Panc1 (cell line): ENCODE measurements around the gene LDAF1. TPM values are rescaled to one million over a fixed set of nuclear protein-coding genes. Genes with fewer than 3 reads are reported as not detected.

Experiments used
- ATAC-seq: fragments of 200-7000 bp; cut with Tn5 transposase; 2 replicates; pipeline ENCODE4 v1.9.1; 2020; ENCODE audit warnings: mild to moderate bottlenecking, moderate library complexity
- BruUV-seq: library from RNA; stranded (reverse); fragments of 400-500 nt; replicated peaks from 2 replicates; lab custom pipeline; 2021; lab: Mats Ljungman, UMichigan
- CTCF ChIA-PET: fragments of 300-600 bp; sonication (Branson Sonifier 250); formaldehyde crosslinking; loops from one replicate; lab custom pipeline; 2022; ENCODE audit warnings: antibody characterized with exemption; lab: Charles Lee
- POLR2A ChIA-PET: fragments of 300-600 bp; sonication (Branson Sonifier 250); formaldehyde crosslinking; loops from one replicate; lab custom pipeline; 2022; ENCODE audit warnings: antibody characterized with exemption; lab: Charles Lee
- DNase-seq: peaks from one replicate; pipeline ENCODE4 v3.0.0-alpha.2; 2010; ENCODE audit warnings: low read depth, low spot score
- H3K27ac ChIP-seq: 2 replicates; pipeline ENCODE4 v1.5.1; 2011; ENCODE audit warnings: mild to moderate bottlenecking, low read length, inconsistent platforms
- H3K27me3 ChIP-seq: fragments of 200-500 bp; sonication (Bioruptor generic); 2 replicates; pipeline ENCODE4 v1.6.0; 2014; ENCODE audit warnings: low read length, inconsistent platforms; ENCODE audit not compliant: control insufficient read depth, insufficient read depth
- H3K36me3 ChIP-seq: fragments of 200-500 bp; sonication (Bioruptor generic); 2 replicates; pipeline ENCODE4 v1.5.1; 2014; ENCODE audit warnings: inconsistent platforms, mild to moderate bottlenecking, low read length, moderate library complexity; ENCODE audit not compliant: control insufficient read depth, insufficient read depth
- H3K4me1 ChIP-seq: 2 replicates; pipeline ENCODE4 v1.5.1; 2011; ENCODE audit warnings: inconsistent platforms, mild to moderate bottlenecking, low read length, moderate library complexity; ENCODE audit not compliant: control insufficient read depth, insufficient read depth
- H3K4me3 ChIP-seq, 2 experiments: 2 replicates each; pipeline ENCODE4 v1.5.1; 2011 to 2012; ENCODE audit warnings: low read depth in 2 of 2, low read length in 2 of 2, mild to moderate bottlenecking in 2 of 2, inconsistent platforms in 1 of 2, moderate library complexity in 1 of 2
- H3K9me3 ChIP-seq: fragments of 200-500 bp; sonication (Bioruptor generic); 2 replicates; pipeline ENCODE4 v1.5.1; 2014; ENCODE audit warnings: low read depth, mild to moderate bottlenecking, inconsistent platforms, low read length, moderate library complexity; ENCODE audit not compliant: control insufficient read depth, insufficient read depth
- POLR2AphosphoS5 ChIP-seq: IDR thresholded peaks from 2 replicates; pipeline ENCODE4 v1.6.1; 2012; ENCODE audit warnings: mild to moderate bottlenecking, low read depth, low read length, moderate library complexity
- SIN3A ChIP-seq: IDR thresholded peaks from 2 replicates; pipeline ENCODE4 v1.6.1; 2012; ENCODE audit warnings: low read depth, mild to moderate bottlenecking, low read length, moderate library complexity, borderline replicate concordance; ENCODE audit not compliant: insufficient read depth
- TCF7L2 ChIP-seq: IDR thresholded peaks from 2 replicates; pipeline ENCODE4 v1.6.1; 2011; ENCODE audit warnings: mild to moderate bottlenecking, low read depth, low read length, inconsistent platforms
- in situ Hi-C: cut with HindIII; loops from 2 replicates; pipeline ENCODE4 v1.10.0; 2016; ENCODE audit warnings: low sequenced_read_pairs, low pct_unique_long_range_greater_than_20kb
- intact Hi-C: fragments of 100-400 bp; cut with micrococcal nuclease; formaldehyde crosslinking; loops from one replicate; pipeline ENCODE4 v1.10.0; 2022; ENCODE audit not compliant: unreplicated experiment
- total RNA-seq: library from RNA; stranded (reverse); gene quantifications from one replicate; pipeline ENCODE4 v1.2.1, GENCODE V29; 2021; ENCODE audit not compliant: unreplicated experiment
- TF ChIP-seq, protein P1 (sequence below), 2 experiments: IDR thresholded peaks; 2 replicates each; pipeline ENCODE4 v1.6.1; 2011 to 2012; ENCODE audit warnings: low read depth in 2 of 2, control low read depth in 1 of 2, low read length in 1 of 2, mild to moderate bottlenecking in 1 of 2, moderate library complexity in 1 of 2; ENCODE audit not compliant: insufficient read depth in 1 of 2
- TF ChIP-seq, protein P2 (sequence below): fragments of 450-650 bp; IDR thresholded peaks from 2 replicates; pipeline ENCODE4 v1.5.1; 2017; ENCODE audit warnings: mild to moderate bottlenecking

LDAF1 gene
- total RNA-seq, 1 experiment from 2014 or later, result 15.2 TPM

DNA sequence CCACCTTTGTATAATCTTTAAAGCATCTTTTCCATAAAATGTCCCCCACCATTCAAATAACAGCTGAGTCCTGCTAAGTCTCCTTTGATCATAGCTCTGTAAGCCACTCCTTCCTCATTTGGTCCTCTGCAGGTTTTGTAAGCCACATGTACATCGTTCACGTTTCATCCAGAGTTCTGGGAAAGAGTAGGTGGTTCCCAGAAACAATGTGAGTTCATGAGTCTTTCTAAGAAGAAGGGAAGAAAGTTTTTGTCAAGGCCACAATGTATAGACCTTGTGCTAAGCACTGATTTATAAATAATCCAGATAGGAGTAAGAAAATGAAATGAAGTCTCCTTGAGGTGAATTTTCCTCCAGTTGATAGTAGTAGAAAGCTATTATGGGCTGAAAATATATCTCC is 66.3 kb downstream of the LDAF1 start:
- no peak for ATAC-seq
- no peak for DNase-seq
- Histone ChIP-seq H3K9me3 (no peaks in the 10 kb centered on the region), H3K4me3 (no peak overlapping the region), H3K27ac (no peak overlapping the region), H3K36me3 (no peaks in the 10 kb centered on the region), H3K27me3 (peaks cover 24% of the 10 kb centered on the region), H3K4me1 (no peaks in the 10 kb centered on the region)
- intact Hi-C loops (no loop called here), in situ Hi-C loops (no loop called here)
- CTCF ChIA-PET, result no interaction called here
- POLR2A ChIA-PET, result no interaction called here
- BruUV-seq, result no TSS peak
- TF ChIP-seq, protein P1, sequence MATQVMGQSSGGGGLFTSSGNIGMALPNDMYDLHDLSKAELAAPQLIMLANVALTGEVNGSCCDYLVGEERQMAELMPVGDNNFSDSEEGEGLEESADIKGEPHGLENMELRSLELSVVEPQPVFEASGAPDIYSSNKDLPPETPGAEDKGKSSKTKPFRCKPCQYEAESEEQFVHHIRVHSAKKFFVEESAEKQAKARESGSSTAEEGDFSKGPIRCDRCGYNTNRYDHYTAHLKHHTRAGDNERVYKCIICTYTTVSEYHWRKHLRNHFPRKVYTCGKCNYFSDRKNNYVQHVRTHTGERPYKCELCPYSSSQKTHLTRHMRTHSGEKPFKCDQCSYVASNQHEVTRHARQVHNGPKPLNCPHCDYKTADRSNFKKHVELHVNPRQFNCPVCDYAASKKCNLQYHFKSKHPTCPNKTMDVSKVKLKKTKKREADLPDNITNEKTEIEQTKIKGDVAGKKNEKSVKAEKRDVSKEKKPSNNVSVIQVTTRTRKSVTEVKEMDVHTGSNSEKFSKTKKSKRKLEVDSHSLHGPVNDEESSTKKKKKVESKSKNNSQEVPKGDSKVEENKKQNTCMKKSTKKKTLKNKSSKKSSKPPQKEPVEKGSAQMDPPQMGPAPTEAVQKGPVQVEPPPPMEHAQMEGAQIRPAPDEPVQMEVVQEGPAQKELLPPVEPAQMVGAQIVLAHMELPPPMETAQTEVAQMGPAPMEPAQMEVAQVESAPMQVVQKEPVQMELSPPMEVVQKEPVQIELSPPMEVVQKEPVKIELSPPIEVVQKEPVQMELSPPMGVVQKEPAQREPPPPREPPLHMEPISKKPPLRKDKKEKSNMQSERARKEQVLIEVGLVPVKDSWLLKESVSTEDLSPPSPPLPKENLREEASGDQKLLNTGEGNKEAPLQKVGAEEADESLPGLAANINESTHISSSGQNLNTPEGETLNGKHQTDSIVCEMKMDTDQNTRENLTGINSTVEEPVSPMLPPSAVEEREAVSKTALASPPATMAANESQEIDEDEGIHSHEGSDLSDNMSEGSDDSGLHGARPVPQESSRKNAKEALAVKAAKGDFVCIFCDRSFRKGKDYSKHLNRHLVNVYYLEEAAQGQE (IDR thresholded peaks at IDR 0.05; ENCODE audit: insufficient read depth in 1 of 2, low read depth in 2 of 2, low read length in 1 of 2), result no peak

DNA sequence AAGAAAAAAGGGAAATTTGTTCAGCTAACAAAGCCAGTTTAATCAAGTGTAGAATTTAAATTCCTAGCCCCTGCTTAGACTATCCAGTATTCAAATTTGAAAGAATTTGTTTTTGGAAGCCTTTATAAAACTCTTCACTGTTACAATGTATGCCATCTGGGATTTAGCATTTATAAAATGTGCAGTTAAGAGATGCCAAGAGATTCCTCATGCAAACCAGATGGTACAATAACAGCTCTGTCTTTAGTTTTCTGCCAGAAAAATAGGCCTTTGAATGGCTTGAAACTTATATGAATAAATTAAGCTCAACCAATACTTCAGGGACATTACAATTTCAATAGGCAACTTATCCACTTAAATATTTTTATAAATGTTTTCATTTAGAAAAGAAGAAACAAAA is 68.3 kb downstream of the LDAF1 start:
- TF ChIP-seq POLR2AphosphoS5 (no peak), SIN3A (no peak), TCF7L2 (no peak)
- TF ChIP-seq, protein P1 (IDR thresholded peaks at IDR 0.05; ENCODE audit: insufficient read depth in 1 of 2, low read depth in 2 of 2, low read length in 1 of 2), result no peak
- TF ChIP-seq, protein P2, sequence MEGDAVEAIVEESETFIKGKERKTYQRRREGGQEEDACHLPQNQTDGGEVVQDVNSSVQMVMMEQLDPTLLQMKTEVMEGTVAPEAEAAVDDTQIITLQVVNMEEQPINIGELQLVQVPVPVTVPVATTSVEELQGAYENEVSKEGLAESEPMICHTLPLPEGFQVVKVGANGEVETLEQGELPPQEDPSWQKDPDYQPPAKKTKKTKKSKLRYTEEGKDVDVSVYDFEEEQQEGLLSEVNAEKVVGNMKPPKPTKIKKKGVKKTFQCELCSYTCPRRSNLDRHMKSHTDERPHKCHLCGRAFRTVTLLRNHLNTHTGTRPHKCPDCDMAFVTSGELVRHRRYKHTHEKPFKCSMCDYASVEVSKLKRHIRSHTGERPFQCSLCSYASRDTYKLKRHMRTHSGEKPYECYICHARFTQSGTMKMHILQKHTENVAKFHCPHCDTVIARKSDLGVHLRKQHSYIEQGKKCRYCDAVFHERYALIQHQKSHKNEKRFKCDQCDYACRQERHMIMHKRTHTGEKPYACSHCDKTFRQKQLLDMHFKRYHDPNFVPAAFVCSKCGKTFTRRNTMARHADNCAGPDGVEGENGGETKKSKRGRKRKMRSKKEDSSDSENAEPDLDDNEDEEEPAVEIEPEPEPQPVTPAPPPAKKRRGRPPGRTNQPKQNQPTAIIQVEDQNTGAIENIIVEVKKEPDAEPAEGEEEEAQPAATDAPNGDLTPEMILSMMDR, result no peak
- CTCF ChIA-PET, result no interaction called here
- ATAC-seq (no peak), DNase-seq (no peak)
- intact Hi-C loops, result no loop called here
- H3K4me3 ChIP-seq, result no peak overlapping the region
- no peaks in the 10 kb centered on the region for H3K36me3 ChIP-seq
- in situ Hi-C loops, result no loop called here
- no TSS peak for BruUV-seq
- H3K4me1 ChIP-seq, result no peaks in the 10 kb centered on the region
- no peaks in the 10 kb centered on the region for H3K9me3 ChIP-seq
- POLR2A ChIA-PET, result no interaction called here
- H3K27ac ChIP-seq, result no peak overlapping the region
- peaks cover 31% of the 10 kb centered on the region for H3K27me3 ChIP-seq
